ENCODE results near the gene LAS1L. TPM values are rescaled to one million over a fixed set of nuclear protein-coding genes. Genes with fewer than 3 reads are reported as not detected.

The LAS1L gene
- total and polyA plus RNA-seq, 4 donors = 8.4 to 15.6 (median 13.9) TPM

- H3K9me3 ChIP-seq (ENCODE audit: control insufficient read depth in 4 of 4, low read length in 3 of 4) = no peaks in the 10 kb centered on the region
- H3K27me3 ChIP-seq (ENCODE audit: control insufficient read depth in 4 of 4, insufficient read depth in 4 of 4, low read length in 3 of 4) = peaks cover 0 to 6% (median 0%) of the 10 kb centered on the region in 4 donors
- TF ChIP-seq ATF3 (IDR thresholded peaks at IDR 0.05) = no peak
- no peak for TF ChIP-seq TAF1 (conservative IDR thresholded peaks at IDR 0.05)
- TF ChIP-seq MAX (IDR thresholded peaks at IDR 0.05) = no peak
- no peak for TF ChIP-seq ZBTB33 (IDR thresholded peaks at IDR 0.05)
- TF ChIP-seq HNF4G (IDR thresholded peaks at IDR 0.05) = no peak
- no peak for TF ChIP-seq FOXA2 (IDR thresholded peaks at IDR 0.05)
- no peak overlapping the region for H3K4me3 ChIP-seq (ENCODE audit: low read depth in 1 of 3, low read length in 3 of 3)
- no peaks in the 10 kb centered on the region for H3K4me1 ChIP-seq (ENCODE audit: control insufficient read depth in 4 of 4, insufficient read depth in 4 of 4, low read length in 3 of 4)
- H3K9ac ChIP-seq (ENCODE audit: low read depth in 1 of 2, low read length in 2 of 2) = no peak overlapping the region
- no peaks in the 10 kb centered on the region for H3K36me3 ChIP-seq (ENCODE audit: control insufficient read depth in 4 of 4, insufficient read depth in 3 of 4, low read depth in 1 of 4, low read length in 3 of 4)
- DNase-seq (ENCODE audit: low spot score) = no peak
- H3K27ac ChIP-seq (ENCODE audit: low read depth in 1 of 2, low read length in 2 of 2) = no peak overlapping the region
Observed at GRCh38 chrX:65576160-65576559, 41.6 kb upstream of the LAS1L start.

GRCh38 chrX:65575022-65575421 lies 40.4 kb upstream of the LAS1L start:
- no peak for DNase-seq (ENCODE audit: low spot score)
- H3K4me3 ChIP-seq (ENCODE audit: low read depth in 1 of 3, low read length in 3 of 3) = no peak overlapping the region
- no peaks in the 10 kb centered on the region for H3K36me3 ChIP-seq (ENCODE audit: control insufficient read depth in 4 of 4, insufficient read depth in 3 of 4, low read depth in 1 of 4, low read length in 3 of 4)
- no peak overlapping the region for H3K27ac ChIP-seq (ENCODE audit: low read depth in 1 of 2, low read length in 2 of 2)
- TF ChIP-seq JUND (IDR thresholded peaks at IDR 0.05) (no peak), HNF4A (conservative IDR thresholded peaks at IDR 0.05) (no peak), GABPA (IDR thresholded peaks at IDR 0.05 in 1 of 2, conservative IDR thresholded peaks at IDR 0.05 in 1 of 2) (no peak), YY1 (IDR thresholded peaks at IDR 0.05) (no peak), TAF1 (conservative IDR thresholded peaks at IDR 0.05) (no peak)
- no peaks in the 10 kb centered on the region for H3K4me1 ChIP-seq (ENCODE audit: control insufficient read depth in 4 of 4, insufficient read depth in 4 of 4, low read length in 3 of 4)
- H3K9ac ChIP-seq (ENCODE audit: low read depth in 1 of 2, low read length in 2 of 2) = no peak overlapping the region
- WGBS = 74% methylated on average over 3 of the region's 3 CpGs
- H3K27me3 ChIP-seq (ENCODE audit: control insufficient read depth in 4 of 4, insufficient read depth in 4 of 4, low read length in 3 of 4) = peaks cover 0 to 6% (median 0%) of the 10 kb centered on the region in 4 donors
- no peaks in the 10 kb centered on the region for H3K9me3 ChIP-seq (ENCODE audit: control insufficient read depth in 4 of 4, low read length in 3 of 4)

DNA sequence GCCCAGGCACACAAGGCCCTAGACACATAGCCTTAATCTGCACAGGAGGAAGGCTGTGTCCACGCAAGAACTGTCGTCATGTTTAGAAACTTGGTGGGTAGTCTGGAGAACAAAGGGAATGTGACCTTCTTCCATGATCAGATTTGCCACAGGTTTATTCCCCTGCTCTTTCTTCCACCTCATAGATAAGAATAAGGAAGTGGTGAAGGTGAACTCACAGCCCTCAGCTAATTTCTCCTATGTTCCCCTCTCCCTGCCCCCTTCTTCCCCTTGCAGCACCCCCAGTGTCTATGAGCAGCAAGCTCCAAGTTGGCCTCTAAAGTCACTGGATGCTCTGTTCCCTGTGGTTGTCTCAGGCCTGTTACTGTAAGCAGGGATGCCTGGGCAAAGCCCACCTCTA lies 39.8 kb upstream of the LAS1L start:
- H3K27ac ChIP-seq (ENCODE audit: low read depth in 1 of 2, low read length in 2 of 2) = no peak overlapping the region
- no peak overlapping the region for H3K4me3 ChIP-seq (ENCODE audit: low read depth in 1 of 3, low read length in 3 of 3)
- no peak for DNase-seq (ENCODE audit: low spot score)
- TF ChIP-seq ZBTB33 (IDR thresholded peaks at IDR 0.05) = no peak
- H3K27me3 ChIP-seq (ENCODE audit: control insufficient read depth in 4 of 4, insufficient read depth in 4 of 4, low read length in 3 of 4) = peaks cover 0 to 2% (median 0%) of the 10 kb centered on the region in 4 donors
- no peak overlapping the region for H3K9ac ChIP-seq (ENCODE audit: low read depth in 1 of 2, low read length in 2 of 2)
- H3K36me3 ChIP-seq (ENCODE audit: control insufficient read depth in 4 of 4, insufficient read depth in 3 of 4, low read depth in 1 of 4, low read length in 3 of 4) = no peaks in the 10 kb centered on the region
- WGBS = 92% methylated on average over 2 of the region's 2 CpGs
- no peaks in the 10 kb centered on the region for H3K4me1 ChIP-seq (ENCODE audit: control insufficient read depth in 4 of 4, insufficient read depth in 4 of 4, low read length in 3 of 4)
- no peaks in the 10 kb centered on the region for H3K9me3 ChIP-seq (ENCODE audit: control insufficient read depth in 4 of 4, low read length in 3 of 4)
